HG03558 (cell line): ENCODE data around the gene CBLL2.
"Not testable (repeated sequence)": the region's sequence is repeated elsewhere in the genome, so short reads cannot be mapped to it uniquely, and the experiment has no call there.

Source experiments
- ATAC-seq: cut with Tn5 transposase; IDR thresholded peaks from one replicate; pipeline ENCODE4 v1.9.1; 2021; ENCODE audit warnings: moderate number of reproducible peaks; ENCODE audit not compliant: unreplicated experiment; ENCODE audit errors: extremely low read depth

The CBLL2 gene, protein sequence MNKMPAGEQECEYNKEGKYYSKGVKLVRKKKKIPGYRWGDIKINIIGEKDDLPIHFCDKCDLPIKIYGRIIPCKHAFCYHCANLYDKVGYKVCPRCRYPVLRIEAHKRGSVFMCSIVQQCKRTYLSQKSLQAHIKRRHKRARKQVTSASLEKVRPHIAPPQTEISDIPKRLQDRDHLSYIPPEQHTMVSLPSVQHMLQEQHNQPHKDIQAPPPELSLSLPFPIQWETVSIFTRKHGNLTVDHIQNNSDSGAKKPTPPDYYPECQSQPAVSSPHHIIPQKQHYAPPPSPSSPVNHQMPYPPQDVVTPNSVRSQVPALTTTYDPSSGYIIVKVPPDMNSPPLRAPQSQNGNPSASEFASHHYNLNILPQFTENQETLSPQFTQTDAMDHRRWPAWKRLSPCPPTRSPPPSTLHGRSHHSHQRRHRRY

DNA sequence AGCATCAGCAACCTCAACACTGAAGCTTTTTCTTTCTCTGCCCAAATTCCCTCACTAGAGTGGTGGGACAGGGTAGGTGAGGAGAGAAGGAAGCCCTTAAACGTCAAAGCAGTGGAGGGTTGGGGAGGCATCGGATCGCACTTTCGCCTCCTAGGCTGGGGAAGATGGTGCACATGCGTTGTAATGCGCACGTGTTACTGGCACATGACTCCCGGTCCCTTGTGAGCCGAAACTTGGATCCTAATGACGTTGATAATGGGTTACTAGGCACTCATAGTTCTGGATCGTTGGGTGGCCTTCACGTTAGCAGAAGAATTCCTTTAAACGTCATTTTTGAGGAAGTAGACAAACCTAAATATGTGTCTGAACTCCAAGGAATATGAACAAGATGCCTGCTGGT lies at the start of gene CBLL2:
TSS of gene CBLL2 (plus strand) at position 301 of the 400 bp plus-strand sequence. CDS start at position 380, 79 bp downstream.
- no peak for ATAC-seq

DNA sequence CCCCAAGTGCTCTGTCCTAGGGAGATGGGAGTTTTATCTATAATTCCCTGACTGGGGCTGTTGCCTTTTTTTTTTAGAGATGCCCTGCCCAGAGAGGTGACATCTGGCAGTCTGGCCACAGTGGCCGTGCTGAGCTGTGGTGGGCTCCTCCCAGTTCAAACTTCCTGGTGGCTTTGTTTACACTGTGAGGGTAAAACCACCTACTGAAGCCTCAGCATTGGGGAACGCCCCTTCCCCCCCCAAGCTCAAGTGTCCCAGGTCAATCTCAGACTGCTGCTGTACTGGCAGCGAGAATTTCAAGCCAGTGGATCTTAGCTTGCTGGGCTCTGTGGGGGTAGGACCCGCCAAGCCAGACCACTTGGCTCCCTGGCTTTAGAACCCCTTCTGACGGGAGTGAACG lies 38.3 kb upstream of the CBLL2 start:
- ATAC-seq, result no peak

DNA sequence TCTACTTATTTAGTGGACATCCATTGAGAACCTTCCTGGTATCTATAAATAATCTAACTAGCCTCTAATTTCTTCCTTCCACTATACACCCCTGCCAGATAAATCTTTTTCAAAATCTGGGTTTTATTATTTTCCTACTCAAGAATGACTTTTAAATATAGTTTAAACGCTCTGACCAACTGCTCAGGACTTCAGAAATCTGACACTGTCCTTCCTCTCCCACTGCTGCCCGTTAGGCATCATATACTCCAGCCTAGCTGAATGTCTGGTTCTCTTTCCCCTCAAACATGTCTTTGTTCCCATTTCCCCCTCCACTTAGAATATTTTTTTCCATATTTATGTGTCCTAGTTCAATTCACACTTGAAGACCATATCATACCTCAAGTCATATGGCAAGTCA lies 35.2 kb upstream of the CBLL2 start:
- ATAC-seq, result no peak

DNA sequence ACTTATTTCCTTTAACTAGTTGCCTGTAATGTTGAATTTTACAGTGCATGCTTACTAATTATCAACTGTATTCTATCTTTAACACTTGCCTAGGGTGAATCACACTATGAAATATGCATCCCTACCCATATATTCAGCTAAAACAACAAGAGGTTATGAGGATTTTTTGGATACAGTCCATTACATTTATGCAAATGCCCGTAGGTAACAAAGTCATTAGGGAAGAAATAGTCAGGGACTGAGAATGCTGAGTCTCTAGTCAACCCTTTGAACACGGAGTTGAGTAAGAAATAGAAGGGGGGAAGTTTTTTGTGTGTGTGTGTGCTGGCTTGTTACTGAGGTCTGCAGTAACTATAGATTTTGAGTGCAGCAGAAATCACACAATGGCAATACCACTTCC lies 26.1 kb upstream of the CBLL2 start:
- ATAC-seq, result no peak

DNA sequence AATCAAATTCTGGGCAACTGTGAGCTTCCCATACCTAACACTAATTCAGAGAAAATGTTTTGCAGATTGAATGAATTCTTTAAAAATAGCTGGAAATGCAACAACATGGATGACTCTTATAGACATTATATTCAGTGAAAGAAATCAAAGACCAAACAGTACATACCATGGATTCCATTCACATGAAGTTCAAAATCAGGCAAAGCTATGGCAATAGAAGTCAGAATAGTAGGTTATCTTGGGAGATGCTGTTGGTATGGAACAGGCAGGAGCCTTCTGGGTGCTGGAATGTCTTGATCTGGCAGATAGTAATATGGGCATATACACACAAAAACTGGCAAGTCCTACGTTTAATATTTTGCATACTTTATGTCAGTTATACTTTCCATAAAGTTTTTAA lies 25.5 kb upstream of the CBLL2 start:
- ATAC-seq, result no peak

DNA sequence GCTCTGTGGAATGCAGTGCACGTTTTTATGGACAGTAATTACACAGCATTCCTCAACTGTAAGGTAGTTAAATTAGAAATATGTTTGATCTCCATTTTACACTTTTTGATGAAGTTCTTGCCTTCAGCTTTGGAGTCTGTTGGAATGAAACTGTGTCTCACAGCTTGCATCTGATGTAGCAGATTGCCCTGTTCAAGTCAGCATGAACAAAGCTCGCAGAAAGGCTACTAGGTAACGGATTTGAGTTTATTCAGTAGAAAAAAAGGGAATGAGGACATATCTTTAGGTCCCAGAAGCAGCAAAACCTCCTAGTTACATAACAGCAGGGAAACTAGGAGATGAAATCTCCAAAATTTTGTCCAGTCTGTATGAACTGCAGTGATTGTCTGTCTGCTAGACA lies 24.3 kb upstream of the CBLL2 start:
- no peak for ATAC-seq

DNA sequence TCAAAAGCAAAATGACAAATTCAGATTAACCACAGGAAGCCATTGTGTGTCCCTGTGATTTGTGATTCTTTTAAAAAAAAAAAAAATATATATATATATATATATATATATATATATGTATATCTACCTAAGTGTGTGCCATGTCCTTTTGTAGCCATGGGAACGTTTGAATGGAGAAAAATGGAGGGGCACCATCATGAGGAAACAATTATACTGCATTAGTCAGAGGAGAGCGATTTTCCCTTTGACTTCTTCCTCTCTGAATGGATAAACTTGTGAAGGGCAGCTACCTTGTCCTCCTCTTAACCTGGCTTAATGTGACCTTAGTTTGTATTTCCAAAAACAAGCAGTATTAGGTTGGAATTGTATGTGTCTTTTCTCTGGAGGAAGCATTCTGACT lies 23.3 kb upstream of the CBLL2 start:
- no peak for ATAC-seq

DNA sequence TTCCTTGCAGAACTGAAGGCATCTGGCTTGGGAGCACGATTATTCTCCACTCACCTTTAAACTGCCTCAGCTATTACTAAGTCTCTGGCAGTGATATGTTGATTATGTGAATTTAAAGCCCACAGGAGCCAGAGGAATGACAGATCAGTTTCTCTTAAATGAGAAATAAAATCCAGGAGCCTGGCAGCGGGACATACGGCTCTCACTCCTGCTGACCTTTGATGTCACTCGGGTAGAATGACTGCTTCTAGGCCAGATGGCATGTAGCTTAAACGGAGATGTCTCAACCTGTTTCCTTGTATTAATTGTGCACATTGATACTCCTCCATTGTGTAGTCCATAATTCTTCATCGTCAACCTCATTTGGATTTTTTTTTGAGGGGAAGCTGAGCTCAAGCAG lies 4.0 kb upstream of the CBLL2 start:
- ATAC-seq, result no peak

DNA sequence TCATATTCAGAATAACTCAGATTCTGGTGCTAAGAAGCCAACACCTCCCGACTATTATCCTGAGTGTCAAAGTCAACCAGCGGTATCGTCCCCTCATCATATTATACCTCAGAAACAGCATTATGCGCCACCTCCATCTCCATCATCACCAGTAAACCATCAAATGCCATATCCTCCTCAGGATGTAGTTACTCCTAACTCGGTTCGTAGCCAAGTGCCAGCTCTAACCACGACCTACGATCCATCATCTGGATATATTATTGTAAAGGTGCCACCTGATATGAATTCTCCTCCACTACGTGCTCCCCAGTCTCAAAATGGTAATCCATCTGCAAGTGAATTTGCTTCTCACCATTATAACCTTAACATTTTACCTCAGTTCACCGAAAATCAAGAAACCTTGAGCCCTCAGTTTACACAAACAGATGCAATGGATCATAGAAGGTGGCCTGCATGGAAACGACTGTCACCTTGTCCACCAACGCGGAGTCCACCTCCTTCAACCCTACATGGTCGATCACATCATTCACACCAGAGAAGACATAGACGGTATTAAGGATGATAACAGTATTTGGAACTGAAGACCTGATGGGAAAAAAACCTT lies 1.1 kb downstream of the CBLL2 start:
- ATAC-seq, result no peak

DNA sequence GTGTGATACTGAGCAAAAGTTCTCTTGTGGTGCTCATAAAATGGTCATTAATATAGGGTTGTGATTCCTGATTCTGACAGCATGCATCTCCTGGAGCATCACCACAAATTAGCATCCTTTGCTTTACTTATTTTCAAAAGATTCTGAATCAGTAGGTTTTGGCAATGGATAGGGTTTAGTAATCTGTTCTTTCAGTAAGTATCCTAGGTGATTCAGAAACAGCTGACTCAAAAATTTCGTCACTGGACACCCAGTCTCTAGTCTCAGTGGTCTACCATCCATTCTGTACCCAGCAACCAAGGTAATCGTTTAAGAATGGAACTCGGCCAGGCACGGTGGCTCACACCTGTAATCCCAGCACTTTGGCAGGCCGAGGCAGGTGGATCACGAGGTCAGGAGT lies 4.1 kb downstream of the CBLL2 start:
- ATAC-seq, result no peak

DNA sequence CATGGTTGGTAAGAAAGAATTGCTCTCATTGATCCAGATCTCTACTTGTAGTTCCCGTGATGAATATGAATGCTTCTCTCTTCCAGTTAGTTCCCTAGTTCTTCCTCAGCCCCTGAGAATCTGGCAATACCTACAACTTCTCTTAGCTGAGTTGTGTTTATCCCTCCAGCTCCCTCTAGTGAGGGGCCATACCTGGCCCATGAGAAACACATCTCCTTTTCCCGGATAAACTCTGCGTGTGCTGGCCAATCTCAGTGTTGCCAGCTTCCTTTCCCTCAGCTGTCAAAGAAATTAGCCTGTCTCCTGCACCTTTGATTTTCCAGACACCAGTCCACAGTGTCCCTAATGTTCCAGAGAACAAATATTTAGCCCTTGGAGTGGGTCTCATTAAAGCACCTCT lies 5.7 kb downstream of the CBLL2 start:
- no peak for ATAC-seq

DNA sequence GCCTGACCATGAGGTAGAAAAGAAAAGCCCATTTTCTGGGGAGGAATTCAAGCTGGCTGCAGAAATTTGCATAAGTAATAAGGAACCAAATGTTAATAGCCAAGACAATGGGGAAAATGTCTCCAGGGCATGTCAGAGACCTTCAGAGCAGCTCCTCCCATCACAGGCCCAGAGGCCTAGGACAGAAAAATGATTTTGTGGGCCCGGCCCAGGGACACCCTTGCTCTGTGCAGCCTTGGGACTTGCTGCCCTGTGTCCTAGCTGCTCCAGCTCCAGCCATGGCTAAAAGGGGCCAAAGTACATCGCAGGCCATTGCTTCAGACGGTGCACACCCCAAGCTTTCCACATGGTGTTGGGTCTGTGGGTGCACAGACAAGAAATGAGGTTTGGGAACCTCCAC lies 16.5 kb downstream of the CBLL2 start:
- not testable (repeated sequence) for ATAC-seq

DNA sequence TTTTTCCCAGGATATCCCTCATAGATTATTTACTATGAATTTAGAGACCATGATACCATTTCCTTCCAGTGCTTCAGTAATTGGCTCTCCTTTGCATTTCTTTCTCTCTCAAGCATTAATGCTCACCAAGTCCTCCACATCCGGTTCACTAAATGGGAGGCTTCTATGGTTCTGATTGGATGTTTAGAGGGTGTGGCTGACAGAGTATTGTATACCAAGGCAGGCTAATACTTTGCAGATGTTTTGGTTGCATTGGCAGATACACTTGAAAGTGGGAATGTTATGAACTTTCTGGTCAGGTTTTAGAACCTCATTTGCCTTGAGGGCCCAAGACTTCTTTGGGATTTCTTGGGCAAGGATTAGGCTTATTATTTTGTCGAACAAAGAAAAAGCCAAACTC lies 24.2 kb downstream of the CBLL2 start:
- ATAC-seq, result no peak

DNA sequence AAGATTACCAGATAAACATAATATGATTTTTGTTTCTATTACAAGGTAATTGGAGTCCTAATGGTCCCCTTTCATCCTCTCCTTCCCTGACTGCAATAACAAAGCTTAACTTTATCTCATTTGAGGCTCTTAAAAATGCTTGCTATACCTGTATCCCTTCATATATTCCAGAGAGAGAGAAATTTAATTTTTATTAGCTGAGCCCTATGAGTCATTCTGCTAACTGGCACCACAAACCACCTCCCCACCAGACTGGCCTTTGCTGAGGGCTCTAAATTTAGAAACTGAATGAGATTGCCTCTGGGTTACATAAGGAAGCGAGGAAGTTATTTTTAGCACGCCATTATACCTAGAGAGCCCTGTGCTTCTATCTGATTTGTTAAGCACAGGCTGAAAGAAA lies 27.4 kb downstream of the CBLL2 start:
- ATAC-seq, result peak; percentile 69

DNA sequence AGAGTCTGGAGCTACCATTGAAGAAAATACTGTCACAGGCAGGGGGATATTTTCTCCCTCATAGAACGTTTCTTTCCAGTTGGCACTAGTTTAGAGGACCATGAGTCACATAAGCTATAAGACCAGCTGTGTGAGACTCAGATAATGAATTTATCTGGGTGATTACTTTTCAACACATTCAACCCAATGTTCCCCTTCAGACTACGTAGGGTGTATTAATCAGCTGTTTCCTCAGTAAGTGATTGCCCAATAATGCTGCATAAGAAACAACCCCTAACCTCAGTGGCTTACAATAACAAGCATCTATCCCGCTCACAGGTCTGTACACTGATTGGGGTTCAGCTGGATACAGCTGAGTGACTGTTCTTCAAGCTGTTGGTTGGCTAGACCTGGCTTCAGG lies 38.1 kb downstream of the CBLL2 start:
- no peak for ATAC-seq

DNA sequence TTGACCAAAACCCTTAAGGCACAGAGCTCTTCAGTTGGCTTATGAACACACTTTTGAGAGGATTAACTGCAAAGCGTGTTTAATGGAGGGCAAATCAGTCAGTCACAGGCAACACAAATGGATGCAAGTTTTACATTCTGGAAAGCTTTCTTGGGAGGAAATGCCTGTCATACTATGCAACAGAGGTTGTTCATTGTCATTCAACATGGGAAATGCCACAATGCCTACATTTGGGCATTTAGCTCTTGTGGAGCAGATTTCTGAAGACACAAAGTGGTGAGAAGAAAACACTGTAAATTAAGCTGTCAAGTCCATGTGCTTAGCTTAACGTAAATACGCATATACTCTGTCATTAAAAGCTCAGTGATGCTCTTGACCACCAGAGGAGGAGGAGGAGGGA lies 41.1 kb downstream of the CBLL2 start:
- no peak for ATAC-seq

DNA sequence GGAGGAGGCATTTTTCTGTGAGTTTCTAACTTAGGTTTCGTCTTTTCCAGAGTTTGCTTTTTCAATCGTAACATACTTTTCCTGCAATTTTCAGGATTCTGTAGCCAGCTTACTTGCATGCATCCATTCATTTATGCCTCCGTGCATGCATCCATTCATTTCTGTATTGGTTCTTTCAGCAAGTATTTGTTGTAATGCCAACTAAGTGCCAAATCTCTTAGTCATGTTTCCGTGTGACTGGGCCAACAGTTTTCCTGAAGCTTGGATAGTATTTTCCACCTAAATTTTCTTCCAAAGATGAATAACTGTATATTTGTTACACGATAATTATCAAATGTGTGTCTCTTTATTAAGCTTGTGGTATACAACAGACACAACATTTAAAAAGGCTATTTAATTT lies 41.5 kb downstream of the CBLL2 start:
- ATAC-seq, result no peak

DNA sequence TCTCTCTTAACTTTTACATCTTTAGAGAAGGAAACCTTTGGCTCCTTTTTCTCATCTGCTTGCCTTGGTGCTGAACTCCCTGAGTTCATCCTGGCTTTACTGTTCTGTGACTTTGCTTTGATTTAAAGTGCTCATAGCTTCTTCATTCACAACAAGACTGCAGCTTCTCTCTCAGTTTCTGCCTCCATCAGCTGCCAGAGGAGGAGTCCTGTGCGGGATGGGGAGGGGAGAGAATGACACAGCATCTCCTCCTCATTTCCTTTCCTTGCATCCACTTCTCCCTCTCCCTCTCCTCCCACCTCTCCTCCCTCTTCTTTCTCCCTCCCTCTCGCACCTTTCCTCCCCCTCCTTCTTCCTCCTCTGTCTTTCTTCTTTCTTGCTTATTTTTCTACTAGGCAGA lies 42.0 kb downstream of the CBLL2 start:
- no peak for ATAC-seq

DNA sequence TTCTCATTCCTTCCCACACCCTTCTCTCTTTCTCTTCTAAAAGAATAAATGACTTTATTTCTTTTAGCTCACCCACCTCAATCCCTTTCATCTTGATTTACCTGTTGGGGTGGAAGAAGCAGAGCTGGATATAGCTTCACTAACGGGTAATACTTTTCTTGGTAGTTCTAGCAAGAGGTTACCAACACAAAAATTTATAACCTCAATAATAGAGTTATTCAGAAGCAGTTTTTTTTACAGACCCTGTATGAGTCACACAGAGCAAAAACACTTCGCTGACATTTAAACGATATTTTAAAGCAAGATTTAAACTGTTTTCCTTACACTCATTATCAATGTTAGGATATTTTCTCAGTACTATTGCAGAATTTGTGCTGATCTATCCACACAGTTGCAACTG lies 42.4 kb downstream of the CBLL2 start:
- ATAC-seq, result no peak

DNA sequence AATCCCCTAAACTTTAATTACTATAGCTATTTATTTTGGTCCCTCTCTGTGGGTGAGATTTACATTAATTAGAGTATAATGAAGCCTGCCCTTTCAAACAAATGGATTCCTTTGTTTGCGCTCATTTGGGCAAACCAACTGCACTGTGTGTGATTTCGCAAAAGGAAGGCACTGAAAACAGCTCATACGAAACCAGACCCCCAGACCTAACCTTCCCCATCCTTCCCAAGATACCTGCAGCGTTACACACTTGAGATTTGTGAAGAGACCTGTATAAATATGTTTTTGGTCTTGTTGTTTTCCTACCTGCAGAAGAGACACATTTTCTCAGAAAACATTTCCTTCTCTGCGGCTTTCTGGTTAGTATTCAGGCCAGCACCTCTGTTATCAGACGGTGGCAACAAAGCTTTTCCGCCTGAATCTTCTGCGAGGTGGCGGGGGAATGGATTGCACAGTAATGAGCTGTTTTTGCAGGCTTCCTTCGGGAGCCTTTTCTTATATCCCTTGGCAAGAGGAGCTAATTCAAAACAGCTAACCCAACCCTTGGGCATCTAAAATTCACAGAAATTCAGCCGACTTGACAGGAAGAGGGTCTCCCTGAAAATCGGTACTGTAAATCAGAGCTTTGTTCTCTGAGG lies 47.6 kb downstream of the CBLL2 start:
- ATAC-seq, result no peak

DNA sequence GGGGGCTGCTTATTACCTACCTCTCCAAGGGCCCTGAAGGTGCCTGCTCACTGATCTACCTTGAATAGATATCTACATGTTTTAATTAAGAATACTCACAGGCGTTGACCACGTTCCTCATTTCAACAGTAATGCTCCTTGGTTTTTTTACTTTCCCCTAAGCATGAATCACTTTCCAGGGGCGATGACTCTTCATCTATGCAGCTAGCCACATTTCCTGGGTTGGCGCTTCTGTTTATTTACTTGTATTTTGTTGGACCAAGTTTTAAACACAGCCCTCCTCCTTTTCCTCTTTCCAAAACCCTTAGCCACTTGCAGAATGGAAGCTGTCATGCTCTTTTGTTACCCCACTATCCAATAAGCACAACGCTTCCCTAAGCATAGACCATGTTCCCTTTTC lies 50.8 kb downstream of the CBLL2 start:
- no peak for ATAC-seq
